GM21529 (cell line): ENCODE data around the gene ATP6V0E1.

ENCODE experiments used
- ATAC-seq: cut with Tn5 transposase; IDR thresholded peaks from one replicate; pipeline ENCODE4 v1.9.1; 2021; ENCODE audit not compliant: unreplicated experiment

Gene ATP6V0E1

GRCh38 chr5:172983542-172984243 lies at the start of gene ATP6V0E1:
Gene ATP6V0E1, plus strand, starts transcription at chr5:172983771. Its CDS starts 90 bp downstream, at chr5:172983861.
- ATAC-seq, result peak; percentile 86

DNA sequence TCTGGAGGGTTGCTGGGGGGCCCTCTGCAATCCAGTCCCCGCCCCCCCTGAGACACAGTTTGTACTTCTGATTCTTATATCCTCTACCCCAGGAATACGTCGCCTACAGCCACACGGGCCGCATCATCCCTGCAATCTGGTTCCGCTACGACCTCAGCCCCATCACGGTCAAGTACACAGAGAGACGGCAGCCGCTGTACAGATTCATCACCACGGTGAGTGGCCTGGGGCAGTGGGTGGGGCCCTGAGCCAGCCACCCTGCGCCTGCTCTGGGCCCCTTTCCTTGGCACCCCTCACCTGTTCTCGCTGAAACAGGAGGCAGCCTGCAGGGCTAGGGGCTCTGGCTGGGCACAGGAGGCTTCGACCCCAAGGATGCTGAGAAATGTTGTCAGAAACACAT lies 48.5 kb upstream of the ATP6V0E1 start:
- ATAC-seq, result no peak

GRCh38 chr5:172936401-172936800 lies 47.2 kb upstream of the ATP6V0E1 start:
- ATAC-seq, result no peak

- no peak for ATAC-seq
These were observed 44.5 kb upstream of the ATP6V0E1 start for GRCh38 chr5:172939071-172939470.

DNA sequence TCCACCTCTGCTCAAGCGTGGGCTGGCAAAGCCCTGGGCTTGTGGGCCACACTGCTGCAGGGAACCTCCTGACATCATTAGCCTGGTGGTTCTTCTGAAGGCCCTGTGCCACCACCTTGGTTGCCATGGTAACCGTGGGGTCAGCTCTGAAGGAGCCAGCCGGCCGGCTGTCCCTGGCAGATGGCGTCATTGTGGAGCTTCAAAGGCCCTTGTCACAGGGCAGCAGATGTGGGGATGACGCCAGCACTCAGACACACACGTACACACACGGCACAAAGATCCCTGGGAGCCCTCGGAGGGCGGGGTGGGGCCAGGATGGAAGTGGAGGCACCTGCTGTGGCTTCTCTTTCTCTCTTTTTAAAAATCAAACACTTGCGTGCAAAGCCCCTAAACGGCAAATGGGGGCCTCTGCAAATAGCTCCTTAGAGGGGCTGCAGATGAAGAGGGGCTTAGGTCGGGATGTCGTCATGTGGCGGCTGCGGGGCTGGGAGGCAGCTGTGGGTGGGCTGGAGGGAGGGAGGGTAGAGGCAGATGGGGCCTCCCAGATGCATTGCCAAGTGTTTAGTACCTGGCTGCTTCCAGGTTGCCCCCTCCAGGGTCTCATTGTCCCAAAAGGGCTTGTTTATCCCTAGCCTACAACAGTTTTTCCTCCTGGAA lies 43.8 kb upstream of the ATP6V0E1 start:
- no peak for ATAC-seq

GRCh38 chr5:172940268-172941066 lies 43.1 kb upstream of the ATP6V0E1 start:
- no peak for ATAC-seq

DNA sequence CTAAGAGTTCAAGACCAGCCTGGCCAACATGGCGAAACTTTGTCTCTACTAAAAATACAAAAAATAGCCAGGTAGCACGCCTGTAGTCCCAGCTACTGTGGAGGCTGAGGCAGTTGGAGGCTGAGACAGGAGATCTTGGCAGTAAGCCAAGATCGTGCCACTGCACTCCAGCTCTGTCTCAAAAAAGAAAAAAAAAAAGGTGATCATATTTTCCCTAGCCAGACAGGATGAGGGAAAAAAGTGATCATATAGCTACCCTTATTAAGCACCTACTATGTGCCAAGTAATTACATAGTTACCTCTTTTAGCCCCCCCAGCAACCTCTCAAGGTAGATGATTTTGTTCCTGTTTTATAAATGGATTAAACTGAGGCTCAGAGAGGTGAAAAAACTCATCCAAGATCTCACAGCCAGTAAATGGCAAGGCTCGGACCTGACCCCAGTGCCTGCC lies 42.5 kb upstream of the ATP6V0E1 start:
- no peak for ATAC-seq

GRCh38 chr5:172942556-172942955 lies 41.0 kb upstream of the ATP6V0E1 start:
- no peak for ATAC-seq

- ATAC-seq, result no peak
These were observed 40.2 kb upstream of the ATP6V0E1 start for GRCh38 chr5:172943283-172943841.

GRCh38 chr5:172943906-172944305 lies 39.7 kb upstream of the ATP6V0E1 start:
- no peak for ATAC-seq

GRCh38 chr5:172944741-172945140 lies 38.8 kb upstream of the ATP6V0E1 start:
- ATAC-seq, result no peak

GRCh38 chr5:172945151-172945550 lies 38.4 kb upstream of the ATP6V0E1 start:
- ATAC-seq, result no peak

DNA sequence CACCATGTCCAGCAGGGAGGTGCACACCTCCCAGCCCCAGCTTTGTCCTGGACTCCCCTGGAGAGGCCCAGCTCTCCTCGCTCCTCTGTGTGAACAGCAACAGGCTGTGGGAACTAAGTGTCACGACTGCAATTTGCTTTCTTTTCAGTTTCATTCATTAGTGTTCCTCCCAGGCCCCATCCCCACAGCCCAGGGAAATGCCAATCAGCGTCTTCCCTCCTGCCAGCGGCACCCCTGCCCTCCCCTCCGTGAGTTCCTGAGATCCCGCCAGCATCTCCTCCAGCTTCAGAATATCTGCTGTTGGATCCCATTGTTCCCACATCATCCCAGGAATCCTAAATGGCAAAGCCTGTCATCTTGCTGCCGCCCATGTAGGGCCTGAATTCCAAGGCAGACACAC lies 37.4 kb upstream of the ATP6V0E1 start:
- ATAC-seq, result no peak

DNA sequence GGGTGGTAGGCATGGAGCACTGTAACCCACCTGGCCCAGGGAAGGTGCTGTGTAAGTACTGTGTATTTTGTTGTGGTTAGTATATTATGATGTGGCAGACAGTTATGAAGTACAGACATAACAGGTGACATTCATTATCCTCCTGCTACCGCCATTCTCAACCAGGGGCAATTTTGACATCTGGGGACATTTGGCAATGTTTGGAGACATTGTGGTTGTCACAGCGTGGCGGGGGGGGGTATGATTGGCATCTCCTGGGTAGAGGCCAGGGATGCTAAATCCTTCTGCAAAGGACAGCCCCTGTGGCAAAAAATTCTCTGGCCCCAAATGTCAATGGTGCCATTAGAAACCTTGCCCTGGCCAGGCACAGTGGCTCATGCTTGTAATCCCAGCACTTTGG lies 34.1 kb upstream of the ATP6V0E1 start:
- ATAC-seq, result no peak

DNA sequence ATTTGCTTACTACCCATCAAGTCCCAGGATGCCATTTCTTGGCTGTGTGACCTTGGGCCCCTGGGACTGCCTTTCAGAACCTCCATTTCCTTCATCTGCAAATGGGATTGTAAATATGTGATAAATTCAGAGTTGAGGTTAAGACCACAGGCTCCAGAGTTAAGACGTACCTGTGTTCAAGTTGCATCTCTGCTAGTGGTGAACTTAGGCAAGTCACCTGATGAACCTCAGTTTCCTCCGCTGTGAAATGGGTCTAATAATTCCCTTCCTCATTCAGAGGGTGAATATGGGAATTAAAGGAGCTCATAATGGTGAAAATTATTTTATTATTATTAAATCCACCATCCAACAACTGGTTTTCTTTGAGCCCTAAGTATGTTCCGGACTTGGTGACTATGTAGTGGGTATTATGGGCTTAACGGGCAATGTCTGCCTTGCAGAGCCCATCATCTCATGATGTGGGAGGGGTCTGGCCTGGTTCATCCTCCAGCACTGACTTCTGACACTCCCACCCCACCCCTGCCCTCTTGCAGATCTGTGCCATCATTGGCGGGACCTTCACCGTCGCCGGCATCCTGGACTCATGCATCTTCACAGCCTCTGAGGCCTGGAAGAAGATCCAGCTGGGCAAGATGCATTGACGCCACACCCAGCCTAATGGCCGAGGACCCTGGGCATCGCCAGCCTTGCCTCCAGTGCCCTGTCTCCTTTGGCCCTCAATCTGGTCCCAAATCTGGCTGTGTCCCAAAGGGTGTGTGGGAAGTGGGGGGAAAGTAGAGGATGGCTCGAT lies 33.2 kb upstream of the ATP6V0E1 start:
- ATAC-seq, result no peak

DNA sequence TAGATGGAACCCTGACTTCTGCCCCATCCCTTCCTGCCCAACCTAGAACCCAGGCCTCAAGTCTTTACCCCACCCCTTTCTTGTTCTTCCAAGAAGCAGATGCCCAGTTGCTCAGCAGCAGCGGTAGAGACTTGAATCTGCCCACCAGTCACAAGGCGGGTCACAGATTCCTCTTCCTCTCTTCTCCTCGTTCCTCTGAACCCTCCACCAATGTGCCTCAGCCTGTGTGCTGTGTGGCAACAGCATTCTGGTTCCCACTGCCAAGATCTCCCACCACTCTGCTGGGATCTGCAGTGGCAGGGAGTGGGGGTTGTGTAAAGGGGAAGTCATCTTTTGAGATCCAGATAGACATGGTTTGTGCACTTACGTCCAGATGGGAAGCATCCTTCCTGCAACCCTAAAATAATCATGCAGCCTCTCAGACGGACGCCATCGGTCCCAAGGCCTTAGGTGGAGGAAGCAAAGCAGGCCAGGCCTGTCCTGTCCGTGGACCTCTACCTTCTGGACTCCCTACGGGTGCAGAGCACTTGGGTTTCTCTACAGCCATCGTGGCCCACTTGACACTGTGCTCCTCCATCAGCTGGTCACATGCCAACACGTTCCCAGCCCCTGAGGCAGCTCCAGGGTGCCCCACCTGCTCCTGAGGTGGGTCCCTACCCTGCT lies 32.1 kb upstream of the ATP6V0E1 start:
- no peak for ATAC-seq

DNA sequence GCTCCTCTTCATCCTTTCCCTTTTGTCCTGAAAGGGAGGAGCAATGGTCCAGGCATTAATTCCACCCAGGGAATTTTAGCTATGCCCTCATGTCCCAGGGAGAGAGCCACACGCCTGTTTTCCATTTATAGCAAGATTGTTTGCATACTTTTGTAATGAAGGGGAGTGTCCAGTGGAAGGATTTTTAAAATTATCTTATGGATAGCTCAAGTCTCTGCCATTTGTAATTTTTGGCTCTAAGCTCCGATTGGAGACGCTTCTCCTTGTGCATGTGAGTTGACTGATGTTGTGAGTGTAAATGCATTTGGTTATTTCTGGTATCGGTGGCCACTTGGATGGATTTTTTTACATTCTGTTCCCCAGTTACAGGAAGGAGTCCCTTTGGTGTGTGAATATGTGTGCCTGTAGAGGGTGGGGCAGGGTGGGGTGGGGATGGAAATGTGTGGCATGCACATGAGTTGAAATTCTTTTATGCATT lies 31.5 kb upstream of the ATP6V0E1 start:
- no peak for ATAC-seq

- ATAC-seq, result no peak
These were observed 29.5 kb upstream of the ATP6V0E1 start for GRCh38 chr5:172953776-172954675.

DNA sequence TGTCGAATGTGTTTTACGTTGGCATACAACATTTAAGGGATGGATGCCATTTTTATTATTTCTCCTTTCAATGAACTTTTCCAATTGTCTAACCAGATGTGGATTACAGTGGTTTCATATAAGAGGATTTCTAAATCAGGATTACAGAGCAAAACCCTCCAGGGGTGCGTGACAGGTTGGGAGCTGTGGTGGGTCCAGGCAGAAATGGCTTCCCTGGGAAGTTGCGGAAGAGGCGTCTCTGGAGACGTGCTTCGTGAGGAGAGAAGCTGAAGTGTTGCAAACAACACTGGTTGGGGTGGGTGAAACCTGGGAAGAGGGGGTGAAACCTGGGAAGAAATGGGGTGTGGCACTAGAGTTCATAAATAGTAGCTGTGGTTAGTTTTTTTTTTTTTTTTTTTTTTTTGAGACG lies 28.8 kb upstream of the ATP6V0E1 start:
- no peak for ATAC-seq
